Measurements from ENCODE around the gene AURKB. TPM values are rescaled to one million over a fixed set of nuclear protein-coding genes. Genes with fewer than 3 reads are reported as not detected.

Gene AURKB
- 139 to 152 TPM (median 146 TPM) in 5 replicates for total RNA-seq (2022; extraction: Qiagen RNA extraction; ENCODE audit: low read depth)

DNA sequence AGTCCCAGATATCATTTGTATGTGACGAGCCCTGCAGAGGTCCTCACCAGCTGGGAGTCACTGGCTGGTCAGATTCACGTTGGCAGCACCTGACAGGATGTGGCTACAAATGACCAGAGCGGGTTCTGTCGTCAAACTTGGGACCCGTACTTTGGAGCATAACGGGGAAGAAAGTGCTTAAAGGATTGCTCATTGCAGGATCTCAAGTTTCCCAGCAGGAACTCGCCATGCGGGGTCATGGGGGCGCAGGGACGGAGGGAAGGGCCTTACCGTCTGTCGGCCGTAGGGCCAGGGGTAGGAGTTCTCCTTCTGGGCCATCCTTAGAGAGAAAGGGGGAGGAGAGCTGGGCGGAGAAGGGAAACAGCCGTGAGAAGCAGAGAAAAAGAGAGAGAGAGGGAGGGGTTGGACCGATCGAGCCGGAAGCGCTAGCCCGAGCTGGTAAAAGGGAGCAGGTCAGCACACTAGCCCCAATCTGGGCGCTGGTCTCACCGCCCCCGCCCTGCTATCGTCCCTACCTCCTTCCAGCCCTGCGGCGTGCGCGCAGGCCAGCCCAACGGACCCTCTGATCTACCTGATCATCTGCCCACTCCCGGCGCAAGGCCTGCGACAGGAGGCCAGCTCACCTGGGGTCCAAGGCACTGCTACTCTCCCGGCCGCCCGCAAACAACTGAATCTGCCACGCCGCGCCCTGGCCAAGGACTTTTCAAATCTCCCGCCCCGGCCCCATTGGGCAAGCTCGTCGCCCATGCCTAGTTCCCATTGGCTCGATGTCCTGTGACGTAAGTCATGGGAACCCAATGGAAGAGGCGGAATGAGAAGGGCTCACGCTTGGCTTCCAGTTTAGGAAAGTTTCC is at the start of gene AURKB:
Gene AURKB, minus strand, starts transcription at position 669 of the 854 bp plus-strand sequence. Its CDS starts 351 bp downstream, at position 318.

DNA sequence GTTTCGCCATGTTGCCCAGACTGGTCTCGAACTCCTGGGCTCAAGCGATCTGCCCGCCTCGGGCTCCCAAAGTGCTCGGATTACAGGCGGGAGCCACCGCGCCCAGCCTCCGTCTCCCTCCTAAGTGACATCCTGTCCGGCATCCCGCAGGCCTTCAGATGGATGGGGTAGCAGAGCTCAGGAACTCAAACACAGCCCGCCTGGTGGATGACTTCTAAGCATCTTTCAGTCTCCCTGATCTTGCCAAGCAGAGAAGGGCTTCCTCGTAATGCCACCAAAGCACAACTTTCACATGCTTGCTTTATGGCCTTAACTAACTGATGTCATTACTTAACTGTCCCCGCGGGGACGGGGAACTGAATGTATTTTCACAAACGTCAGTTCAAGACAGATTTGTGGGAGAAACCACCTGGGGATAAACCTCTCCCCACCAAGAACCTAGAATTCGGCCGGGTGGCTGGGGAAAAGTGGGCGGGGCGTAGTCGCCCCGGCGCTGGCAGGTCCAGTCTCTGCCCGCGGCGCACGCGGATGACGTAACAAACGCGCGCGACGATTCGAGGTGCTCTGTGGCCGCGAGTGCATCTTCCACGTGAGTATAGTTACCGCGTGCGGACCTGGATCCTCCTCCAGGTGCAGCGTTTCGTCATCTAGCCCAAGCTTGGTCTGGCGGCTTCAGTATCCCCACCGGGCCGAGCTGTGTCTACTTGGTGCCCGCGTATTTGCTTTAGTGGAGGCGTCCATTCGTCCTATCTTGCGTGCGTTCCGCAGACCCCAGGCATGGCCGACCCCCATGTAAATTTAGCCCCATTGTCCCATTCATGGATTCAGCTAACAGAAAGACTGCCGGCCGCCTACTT is 38.6 kb upstream of the AURKB start, which contains the start of gene PFAS:
Gene PFAS, plus strand, starts transcription at position 539 of the 857 bp plus-strand sequence. CDS start 4,649 bp downstream, outside the sequence.

DNA sequence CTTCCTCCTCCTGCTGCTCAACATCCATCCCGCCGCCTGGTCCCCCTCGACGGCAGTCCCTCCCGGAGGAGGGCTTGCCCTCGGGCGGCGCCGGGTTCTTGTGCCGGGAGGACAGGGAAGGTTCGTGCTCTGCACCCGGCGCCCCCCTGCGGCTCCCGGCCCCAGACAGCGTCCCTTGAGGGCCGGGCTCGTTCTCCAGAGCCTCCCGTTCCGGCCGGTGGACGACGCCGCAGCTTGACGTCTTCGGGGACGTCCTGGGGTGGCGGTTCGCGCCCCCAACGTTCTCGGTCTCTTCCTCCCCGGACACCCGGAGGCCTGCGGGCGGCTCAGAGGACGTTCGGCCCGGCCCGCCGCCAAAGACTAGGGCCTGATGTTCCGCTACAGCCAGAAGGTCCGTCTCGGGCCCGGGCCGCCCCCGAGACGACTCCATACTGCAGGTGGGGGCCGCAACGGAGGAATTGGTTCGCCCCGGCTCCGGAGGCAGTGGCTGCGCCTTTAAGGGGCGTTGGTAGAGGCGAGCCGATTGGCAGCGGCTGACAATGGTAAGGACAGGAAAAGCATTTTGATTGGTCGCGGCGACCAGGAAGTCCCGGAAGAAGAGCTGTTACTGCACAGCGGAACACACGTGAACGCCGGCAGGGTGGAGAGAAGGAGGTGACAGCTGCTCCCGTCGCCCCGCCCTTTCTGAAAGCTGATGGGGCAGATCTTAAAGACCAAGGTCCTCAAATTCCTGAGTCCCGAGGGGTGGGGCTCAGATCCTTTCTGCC is 20.5 kb downstream of the AURKB start, which contains the start of gene BORCS6:
Gene BORCS6, minus strand, starts transcription at position 470 of the 767 bp plus-strand sequence. Its CDS starts 40 bp downstream, at position 430.

DNA sequence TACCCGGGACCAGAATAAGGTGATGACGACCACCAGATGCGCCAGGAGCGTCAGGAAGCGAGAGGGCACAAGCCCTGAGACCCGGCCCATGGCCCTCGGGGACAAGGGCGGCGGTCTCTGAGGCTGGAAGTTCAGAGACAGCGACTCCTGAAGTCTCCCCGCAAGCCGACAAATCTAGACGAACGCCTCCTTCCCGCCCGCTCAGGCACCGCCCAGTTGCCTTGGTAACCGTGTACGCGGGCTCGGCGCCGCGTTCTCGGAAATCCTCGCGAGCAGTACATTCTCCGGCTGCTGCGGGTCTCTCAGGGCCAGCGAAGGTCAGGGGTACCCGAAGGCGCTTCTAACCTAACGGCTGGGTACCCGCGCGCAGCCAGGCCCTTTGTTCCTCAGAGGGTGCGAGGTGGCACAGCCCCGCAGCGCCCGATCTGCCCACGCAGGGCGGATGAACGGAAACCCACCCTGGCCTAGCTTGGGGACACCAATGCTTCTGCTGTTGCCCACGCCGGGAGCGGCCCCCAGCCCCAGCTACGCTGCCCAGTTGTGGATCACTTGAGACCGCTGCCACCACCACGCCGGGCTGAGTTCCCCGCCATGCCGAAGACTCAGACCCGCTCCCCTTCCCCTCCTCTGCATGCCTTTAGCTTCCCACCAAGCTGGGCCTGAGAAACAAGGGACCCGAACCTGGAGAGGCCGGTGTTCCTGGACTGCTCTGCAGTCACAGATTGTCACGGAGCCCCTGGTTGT is 34.0 kb downstream of the AURKB start, which contains the start of gene TMEM107:
Gene TMEM107, minus strand, starts transcription at position 184 of the 744 bp plus-strand sequence. Its CDS starts 94 bp downstream, at position 90.

DNA sequence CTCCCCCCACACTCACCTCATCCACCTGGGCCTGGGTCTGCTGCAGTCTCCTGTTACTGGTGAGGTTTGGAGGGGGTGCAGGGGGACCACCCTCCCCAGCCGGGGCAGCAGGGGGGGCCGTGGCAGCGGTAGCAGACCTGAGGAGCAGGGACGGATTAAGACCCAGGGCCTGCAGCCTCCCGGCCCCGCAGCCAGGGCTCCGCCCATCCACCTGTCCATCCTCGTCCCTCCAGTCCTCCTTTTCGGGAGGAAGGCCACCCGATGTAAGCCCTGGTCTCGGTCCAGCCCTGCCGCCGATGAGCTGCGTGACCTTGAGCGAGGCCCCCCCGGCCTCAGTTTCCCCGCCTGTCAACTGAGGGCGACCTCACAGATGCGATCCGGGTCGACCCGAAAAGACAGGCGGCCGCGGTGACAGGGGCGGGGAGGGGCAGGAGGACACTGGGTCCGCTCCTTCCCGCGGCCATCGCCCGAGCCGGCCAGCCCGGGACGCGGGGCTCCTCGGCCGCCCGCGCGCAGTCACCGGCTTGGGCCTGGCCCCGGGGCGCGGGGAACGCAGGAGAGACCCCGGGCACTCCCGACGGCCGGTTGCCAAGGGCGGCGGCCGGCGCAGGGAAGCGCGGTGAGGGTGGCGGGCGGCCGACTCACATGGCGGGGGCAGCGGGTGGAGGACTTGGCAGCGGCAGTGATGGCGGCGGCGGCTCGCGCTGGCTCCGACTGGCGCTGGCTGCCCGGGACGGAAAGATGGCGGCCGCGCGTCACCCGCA is 48.0 kb downstream of the AURKB start, which contains the start of gene VAMP2:
Gene VAMP2, minus strand, starts transcription at position 716 of the 764 bp plus-strand sequence. Its CDS starts 69 bp downstream, at position 647.

Other genes starting within 250 kb of the AURKB start
- gene GUCY2D, start 208.0 kb downstream of the AURKB start, total RNA-seq (2022; extraction: Qiagen RNA extraction; ENCODE audit: low read depth) = 0.24 to 0.34 TPM in 2 of 5 replicates, not detected in the others
- gene ALOX15B, start 171.5 kb downstream of the AURKB start, total RNA-seq (2022; extraction: Qiagen RNA extraction; ENCODE audit: low read depth) = 0.05 to 0.07 TPM in 2 of 5 replicates, not detected in the others
- 1.3 to 1.8 TPM (median 1.6 TPM) in 5 replicates for gene ALOX12B, start 122.9 kb downstream of the AURKB start, total RNA-seq (2022; extraction: Qiagen RNA extraction; ENCODE audit: low read depth)
- gene ALOXE3, start 92.1 kb downstream of the AURKB start, total RNA-seq (2022; extraction: Qiagen RNA extraction; ENCODE audit: low read depth) = 6.6 to 10.9 TPM (median 7.4 TPM) in 5 replicates
- gene HES7, start 86.5 kb downstream of the AURKB start, total RNA-seq (2022; extraction: Qiagen RNA extraction; ENCODE audit: low read depth) = 2.3 to 3.0 TPM (median 2.9 TPM) in 5 replicates
- 22.7 to 29.3 TPM (median 25.0 TPM) in 5 replicates for gene PER1, start 58.2 kb downstream of the AURKB start, total RNA-seq (2022; extraction: Qiagen RNA extraction; ENCODE audit: low read depth)
- gene VAMP2, start 47.6 kb downstream of the AURKB start, total RNA-seq (2022; extraction: Qiagen RNA extraction; ENCODE audit: low read depth) = 21.3 to 31.2 TPM (median 26.8 TPM) in 5 replicates
- gene TMEM107, start 34.2 kb downstream of the AURKB start, total RNA-seq (2022; extraction: Qiagen RNA extraction; ENCODE audit: low read depth) = 17.5 to 22.1 TPM (median 20.1 TPM) in 5 replicates
- gene BORCS6, start 20.4 kb downstream of the AURKB start, total RNA-seq (2022; extraction: Qiagen RNA extraction; ENCODE audit: low read depth) = 5.6 to 8.8 TPM (median 7.6 TPM) in 5 replicates
- gene CTC1, start 37.5 kb upstream of the AURKB start, total RNA-seq (2022; extraction: Qiagen RNA extraction; ENCODE audit: low read depth) = 11.5 to 18.6 TPM (median 15.1 TPM) in 5 replicates
- 41.2 to 50.2 TPM (median 48.6 TPM) in 5 replicates for gene PFAS, start 38.7 kb upstream of the AURKB start, total RNA-seq (2022; extraction: Qiagen RNA extraction; ENCODE audit: low read depth)
- gene RANGRF, start 78.1 kb upstream of the AURKB start, total RNA-seq (2022; extraction: Qiagen RNA extraction; ENCODE audit: low read depth) = 39.8 to 50.9 TPM (median 44.1 TPM) in 5 replicates
- 4.8 to 7.2 TPM (median 6.7 TPM) in 5 replicates for gene SLC25A35, start 84.8 kb upstream of the AURKB start, total RNA-seq (2022; extraction: Qiagen RNA extraction; ENCODE audit: low read depth)
- gene ARHGEF15, start 99.7 kb upstream of the AURKB start, total RNA-seq (2022; extraction: Qiagen RNA extraction; ENCODE audit: low read depth) = not detected in 5 replicates
- not detected in 5 replicates for gene ODF4, start 129.3 kb upstream of the AURKB start, total RNA-seq (2022; extraction: Qiagen RNA extraction; ENCODE audit: low read depth)
- gene RPL26, start 172.6 kb upstream of the AURKB start, total RNA-seq (2022; extraction: Qiagen RNA extraction; ENCODE audit: low read depth) = 3,549 to 4,766 TPM (median 3,710 TPM) in 5 replicates
- not detected in 5 replicates for gene RNF222, start 187.3 kb upstream of the AURKB start, total RNA-seq (2022; extraction: Qiagen RNA extraction; ENCODE audit: low read depth)
- gene NDEL1, start 225.3 kb upstream of the AURKB start, total RNA-seq (2022; extraction: Qiagen RNA extraction; ENCODE audit: low read depth) = 54.6 to 66.7 TPM (median 65.1 TPM) in 5 replicates